GM21381 (cell line): ENCODE results near the gene PIK3CG.
"Not testable (repeated sequence)": the region's sequence is repeated elsewhere in the genome, so short reads cannot be mapped to it uniquely, and the experiment has no call there.

ENCODE experiments used
- ATAC-seq: cut with Tn5 transposase; IDR thresholded peaks from one replicate; pipeline ENCODE4 v1.9.1; 2021; ENCODE audit warnings: mild to moderate bottlenecking, moderate library complexity; ENCODE audit not compliant: unreplicated experiment

Gene PIK3CG

DNA sequence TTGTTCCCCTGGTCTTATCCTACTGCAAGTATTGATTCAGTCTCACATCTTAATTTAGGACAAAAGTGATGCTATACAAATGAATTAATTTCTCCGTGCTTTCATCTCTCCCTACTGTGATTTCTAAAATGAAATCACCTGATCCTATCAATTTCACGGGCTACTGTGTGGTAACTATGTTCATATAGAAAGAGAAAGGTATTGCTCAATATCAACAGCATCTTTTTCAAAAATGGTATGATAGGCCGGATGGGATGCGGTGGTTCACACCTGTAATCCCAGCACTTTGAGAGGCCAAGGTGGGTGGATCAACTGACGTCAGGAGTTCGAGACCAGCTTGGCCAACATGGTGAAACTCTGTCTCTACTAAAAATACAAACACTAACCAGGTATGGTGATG, 71.2 kb downstream of the PIK3CG start:
- ATAC-seq: no peak

DNA sequence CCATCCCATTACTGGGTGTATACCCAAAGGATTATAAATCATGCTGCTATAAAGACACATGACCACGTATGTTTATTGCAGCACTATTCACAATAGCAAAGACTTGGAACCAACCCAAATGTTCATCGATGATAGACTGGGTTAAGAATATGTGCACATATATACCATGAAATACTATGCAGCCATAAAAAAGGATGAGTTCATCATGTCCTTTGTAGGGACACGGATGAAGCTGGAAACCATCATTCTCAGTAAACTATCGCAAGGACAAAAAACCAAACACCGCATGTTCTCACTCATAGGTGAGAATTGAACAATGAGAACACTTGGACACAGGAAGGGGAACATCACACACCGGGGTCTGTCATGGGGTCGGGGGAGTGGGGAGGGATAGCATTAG, 73.0 kb downstream of the PIK3CG start:
- ATAC-seq: not testable (repeated sequence)

GRCh38 chr7:106938803-106939202, 73.7 kb downstream of the PIK3CG start:
- no peak for ATAC-seq

DNA sequence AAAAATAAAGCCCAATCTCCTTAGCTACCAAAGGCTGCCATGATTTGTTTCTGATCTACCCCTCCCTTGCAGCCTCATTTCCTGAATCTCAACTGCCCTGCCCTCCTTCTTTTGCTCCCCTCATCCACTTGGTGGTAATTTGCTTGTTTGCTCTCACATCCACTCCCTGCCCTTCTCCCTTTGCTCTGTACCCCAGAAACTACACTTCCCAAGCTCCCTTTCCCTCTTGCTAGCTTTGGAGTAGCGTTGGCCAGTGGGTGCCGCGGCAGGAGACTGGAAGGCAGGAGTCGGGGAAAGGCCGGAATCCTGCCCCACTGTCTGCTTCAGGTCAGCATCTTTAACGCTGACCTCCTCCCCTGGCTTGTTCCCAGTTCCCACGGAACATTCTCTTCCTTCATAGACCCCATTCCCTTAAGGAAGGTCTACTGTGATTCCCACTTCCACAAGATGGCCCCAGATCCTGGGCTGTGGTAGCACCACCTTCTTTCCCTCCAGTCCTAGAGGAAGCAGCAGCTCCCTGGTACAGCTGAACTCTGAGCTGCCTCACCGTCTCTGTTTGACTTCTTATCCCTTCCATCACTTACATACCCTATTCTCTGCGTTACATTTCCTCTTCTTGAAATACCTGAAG, 79.1 kb downstream of the PIK3CG start:
- no peak for ATAC-seq

- ATAC-seq: no peak
Observed at GRCh38 chr7:106947244-106947728, 82.2 kb downstream of the PIK3CG start.

GRCh38 chr7:106952001-106952657, 87.0 kb downstream of the PIK3CG start:
- ATAC-seq: no peak

GRCh38 chr7:106952658-106953231, 87.7 kb downstream of the PIK3CG start:
- ATAC-seq: no peak

- ATAC-seq: no peak
Observed at GRCh38 chr7:106954840-106955239, 89.8 kb downstream of the PIK3CG start.

DNA sequence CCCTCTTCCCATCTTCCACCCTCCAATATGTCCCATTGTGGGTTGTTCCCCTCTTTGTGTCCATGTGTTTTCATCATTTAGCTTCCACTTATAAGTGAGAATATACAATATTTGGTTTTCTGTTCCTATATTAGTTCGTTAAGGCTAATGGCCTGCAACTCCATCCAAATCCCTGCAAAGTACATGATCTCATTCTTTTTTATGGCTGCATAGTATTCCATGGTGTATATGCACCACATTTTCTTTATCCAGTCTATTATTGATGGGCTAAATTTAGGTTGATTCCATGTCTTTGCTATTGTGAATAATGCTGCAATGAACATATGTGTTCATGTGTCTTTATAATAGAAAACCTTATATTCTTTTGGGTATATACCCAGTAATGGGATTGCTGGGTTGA, 90.8 kb downstream of the PIK3CG start:
- ATAC-seq: not testable (repeated sequence)
